ENCODE measurements around the gene ASB1.
A peak's percentile ranks its signal among the peaks of the same experiment; 100 is the strongest.

Gene ASB1

GRCh38 chr2:238446371-238446770 is 19.6 kb downstream of the ASB1 start:
- no peak for DNase-seq

- DNase-seq = no peak
These were observed 21.6 kb downstream of the ASB1 start for GRCh38 chr2:238448031-238448955.

GRCh38 chr2:238449241-238449640 is 22.5 kb downstream of the ASB1 start:
- no peak for DNase-seq

GRCh38 chr2:238449909-238450417 is 23.2 kb downstream of the ASB1 start:
- DNase-seq = peak; percentile 63 to 74 (median 67)

GRCh38 chr2:238450440-238450861 is 23.7 kb downstream of the ASB1 start:
- no peak for DNase-seq

GRCh38 chr2:238453842-238454241 is 27.1 kb downstream of the ASB1 start:
- DNase-seq = no peak

GRCh38 chr2:238456449-238456848 is 29.7 kb downstream of the ASB1 start:
- DNase-seq = no peak

GRCh38 chr2:238456970-238457926 is 30.5 kb downstream of the ASB1 start:
- DNase-seq = no peak

GRCh38 chr2:238457927-238458324 is 31.2 kb downstream of the ASB1 start:
- DNase-seq = no peak

GRCh38 chr2:238458651-238459050 is 31.9 kb downstream of the ASB1 start:
- no peak for DNase-seq

GRCh38 chr2:238459081-238459629 is 32.4 kb downstream of the ASB1 start:
- no peak for DNase-seq

GRCh38 chr2:238461051-238461450 is 34.3 kb downstream of the ASB1 start:
- no peak for DNase-seq

GRCh38 chr2:238461491-238461890 is 34.8 kb downstream of the ASB1 start:
- DNase-seq = no peak

GRCh38 chr2:238461916-238462315 is 35.2 kb downstream of the ASB1 start:
- DNase-seq = no peak

- peak; percentile 55 to 81 (median 78) for DNase-seq
These were observed 36.2 kb downstream of the ASB1 start for GRCh38 chr2:238462782-238463396.

GRCh38 chr2:238464389-238464788 is 37.7 kb downstream of the ASB1 start:
- no peak for DNase-seq

GRCh38 chr2:238465487-238466242 is 38.9 kb downstream of the ASB1 start:
- no peak for DNase-seq

- DNase-seq = no peak
These were observed 39.6 kb downstream of the ASB1 start for GRCh38 chr2:238466243-238466756.

- no peak for DNase-seq
These were observed 40.3 kb downstream of the ASB1 start for GRCh38 chr2:238467062-238467461.

GRCh38 chr2:238467792-238468191 is 41.1 kb downstream of the ASB1 start:
- no peak for DNase-seq

- no peak for DNase-seq
These were observed 42.4 kb downstream of the ASB1 start for GRCh38 chr2:238469155-238469554.
